Duodenal mucosa (tissue), 2 donors: ENCODE results near the gene MAP4K4.

Experiments
- H3K27ac ChIP-seq: one replicate; pipeline ENCODE4 v1.7.0; 2013; ENCODE audit warnings: low read depth, low read length
- H3K27me3 ChIP-seq, 2 donors: one replicate each; pipeline ENCODE4 v1.7.0; 2013; ENCODE audit warnings: low read length in 2 of 2, control low read depth in 1 of 2; ENCODE audit not compliant: insufficient read depth in 2 of 2, control insufficient read depth in 1 of 2
- H3K36me3 ChIP-seq, 2 donors: one replicate each; pipeline ENCODE4 v1.7.0; 2013; ENCODE audit warnings: low read length in 2 of 2, control low read depth in 1 of 2; ENCODE audit not compliant: insufficient read depth in 2 of 2, control insufficient read depth in 1 of 2
- H3K4me1 ChIP-seq, 2 donors: one replicate each; pipeline ENCODE4 v1.7.0; 2013; ENCODE audit warnings: low read length in 2 of 2, control low read depth in 1 of 2; ENCODE audit not compliant: insufficient read depth in 2 of 2, control insufficient read depth in 1 of 2
- H3K4me3 ChIP-seq, 2 donors: one replicate each; pipeline ENCODE4 v1.7.0; 2013; ENCODE audit warnings: low read length in 2 of 2, low read depth in 1 of 2
- H3K9ac ChIP-seq, 2 donors: one replicate each; pipeline ENCODE4 v1.7.0; 2013; ENCODE audit warnings: low read length in 2 of 2, low read depth in 1 of 2
- H3K9me3 ChIP-seq, 2 donors: one replicate each; pipeline ENCODE4 v1.7.0; 2013; ENCODE audit warnings: low read length in 2 of 2, control low read depth in 1 of 2; ENCODE audit not compliant: control insufficient read depth in 1 of 2

Gene MAP4K4

DNA sequence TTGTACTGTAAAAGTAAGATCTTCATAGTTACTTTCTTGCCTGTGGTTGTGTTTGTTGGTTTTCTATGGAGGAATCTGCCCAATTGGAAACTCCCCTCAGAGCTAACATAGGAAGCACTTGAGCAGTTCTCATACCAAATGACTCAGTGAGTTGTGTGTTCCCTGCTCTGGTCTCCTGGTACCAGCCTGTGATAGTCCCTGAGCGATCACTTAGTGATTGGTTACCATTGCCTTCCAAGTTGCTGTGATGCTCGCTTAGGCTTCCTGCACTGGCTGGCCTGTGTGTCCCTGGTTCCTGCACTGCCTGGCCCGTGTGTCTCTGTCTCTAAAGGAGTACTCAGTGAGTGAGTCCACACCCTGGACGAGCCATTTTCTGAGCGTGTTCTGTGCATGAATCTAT, 133.0 kb downstream of the MAP4K4 start:
- H3K4me1 ChIP-seq: no peaks in the 10 kb centered on the region
- no peak overlapping the region for H3K27ac ChIP-seq
- H3K9me3 ChIP-seq: no peaks in the 10 kb centered on the region
- H3K36me3 ChIP-seq: peaks cover 9 to 26% of the 10 kb centered on the region in 2 donors
- H3K9ac ChIP-seq: no peak overlapping the region
- no peak overlapping the region for H3K4me3 ChIP-seq
- no peaks in the 10 kb centered on the region for H3K27me3 ChIP-seq

DNA sequence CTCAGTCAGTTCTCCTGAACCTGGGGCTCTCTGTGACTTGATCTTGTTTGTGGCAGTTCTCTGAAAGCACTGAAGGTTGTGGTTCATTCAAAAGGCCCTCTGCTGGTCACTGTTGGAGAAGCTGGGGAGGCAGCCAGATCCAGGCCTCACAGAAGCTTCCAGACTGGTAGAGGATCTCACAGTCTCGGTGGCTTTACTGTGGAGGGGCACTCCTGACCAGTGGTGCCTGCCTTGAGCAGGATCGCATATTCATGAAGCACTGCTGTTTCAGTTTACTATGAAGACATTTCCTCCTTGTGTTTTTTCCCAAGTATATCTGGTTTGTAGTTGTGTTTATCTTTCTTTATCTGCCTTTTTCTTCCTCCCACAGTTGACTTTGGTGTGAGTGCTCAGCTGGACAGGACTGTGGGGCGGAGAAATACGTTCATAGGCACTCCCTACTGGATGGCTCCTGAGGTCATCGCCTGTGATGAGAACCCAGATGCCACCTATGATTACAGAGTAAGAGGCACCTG, 133.9 kb downstream of the MAP4K4 start:
- Histone ChIP-seq H3K9me3 (no peaks in the 10 kb centered on the region), H3K4me1 (no peaks in the 10 kb centered on the region), H3K27ac (no peak overlapping the region), H3K4me3 (no peak overlapping the region), H3K36me3 (peaks cover 15 to 23% of the 10 kb centered on the region in 2 donors), H3K27me3 (no peaks in the 10 kb centered on the region), H3K9ac (no peak overlapping the region)

DNA sequence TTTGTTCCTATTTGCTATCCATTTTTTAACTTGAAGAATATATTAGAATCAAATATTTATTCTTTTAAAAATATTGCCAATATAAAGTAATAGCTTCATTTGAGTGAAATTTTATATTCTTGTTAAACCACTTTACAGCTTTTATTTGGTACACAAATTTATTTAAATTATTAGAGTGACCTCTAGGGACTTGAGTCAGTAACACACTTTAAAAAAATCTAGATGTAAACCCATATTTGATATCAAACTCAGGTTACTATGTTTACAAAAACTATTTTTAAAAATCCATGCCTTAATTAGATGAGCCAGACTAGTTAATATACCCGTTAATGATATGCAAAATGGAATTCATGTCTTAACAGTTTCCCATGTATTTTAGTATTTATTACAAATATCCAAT, 134.6 kb downstream of the MAP4K4 start:
- no peaks in the 10 kb centered on the region for H3K27me3 ChIP-seq
- H3K9me3 ChIP-seq: no peaks in the 10 kb centered on the region
- H3K4me3 ChIP-seq: no peak overlapping the region
- no peaks in the 10 kb centered on the region for H3K4me1 ChIP-seq
- H3K36me3 ChIP-seq: peaks cover 17 to 19% of the 10 kb centered on the region in 2 donors
- H3K9ac ChIP-seq: no peak overlapping the region
- H3K27ac ChIP-seq: no peak overlapping the region

DNA sequence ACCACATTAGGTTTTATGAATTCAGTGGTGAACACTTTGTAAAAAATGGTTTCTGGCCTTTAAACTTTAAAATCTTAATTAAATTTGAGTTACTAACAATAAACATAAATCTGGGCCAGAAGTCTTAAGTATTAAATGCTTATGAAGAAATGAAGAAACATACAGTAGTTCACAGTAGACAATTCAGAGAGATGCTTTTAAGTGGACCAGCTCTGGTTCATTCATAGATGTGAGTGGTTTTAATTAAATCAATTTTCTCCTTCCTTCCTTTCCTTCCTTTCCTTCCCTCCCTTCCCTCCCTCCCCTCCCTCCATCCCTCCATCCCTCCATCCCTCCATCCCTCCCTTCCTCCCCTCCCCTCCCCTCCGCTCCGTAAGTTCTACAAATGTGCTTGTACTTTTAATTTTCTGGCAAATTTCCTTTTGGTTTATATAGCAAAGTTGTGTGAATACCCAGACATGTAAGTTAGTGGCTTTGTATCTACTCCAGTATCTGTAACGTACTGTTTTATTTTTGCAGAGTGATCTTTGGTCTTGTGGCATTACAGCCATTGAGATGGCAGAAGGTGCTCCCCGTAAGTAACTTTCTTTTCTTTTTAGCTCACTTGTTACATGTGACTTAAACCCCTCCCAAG, 136.5 kb downstream of the MAP4K4 start:
- Histone ChIP-seq H3K4me1 (no peaks in the 10 kb centered on the region), H3K27me3 (no peaks in the 10 kb centered on the region), H3K4me3 (no peak overlapping the region), H3K36me3 (peaks cover 17 to 20% of the 10 kb centered on the region in 2 donors), H3K9ac (no peak overlapping the region), H3K9me3 (no peaks in the 10 kb centered on the region), H3K27ac (no peak overlapping the region)

DNA sequence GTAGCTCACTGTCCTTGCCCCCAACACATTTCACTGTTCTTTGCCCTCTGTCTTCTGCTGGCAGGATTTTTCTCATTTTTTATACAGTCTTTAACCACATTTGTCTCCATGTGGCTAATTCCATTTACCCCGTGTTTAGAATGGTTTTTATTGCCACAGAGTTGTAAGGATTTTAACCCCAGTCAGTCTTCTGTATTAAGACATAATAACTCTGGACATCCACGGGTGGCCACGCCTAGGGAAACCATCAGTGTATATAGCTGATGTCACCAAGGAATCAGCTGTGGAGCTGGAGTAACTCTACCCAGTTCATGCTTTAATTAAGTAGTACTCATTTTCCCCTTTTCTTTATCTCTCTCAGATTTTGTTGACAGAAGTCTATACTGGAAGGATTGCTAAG, 139.8 kb downstream of the MAP4K4 start:
- Histone ChIP-seq H3K27me3 (no peaks in the 10 kb centered on the region), H3K9me3 (no peaks in the 10 kb centered on the region), H3K4me3 (no peak overlapping the region), H3K36me3 (peaks cover 23 to 29% of the 10 kb centered on the region in 2 donors), H3K27ac (no peak overlapping the region), H3K9ac (no peak overlapping the region), H3K4me1 (no peaks in the 10 kb centered on the region)

DNA sequence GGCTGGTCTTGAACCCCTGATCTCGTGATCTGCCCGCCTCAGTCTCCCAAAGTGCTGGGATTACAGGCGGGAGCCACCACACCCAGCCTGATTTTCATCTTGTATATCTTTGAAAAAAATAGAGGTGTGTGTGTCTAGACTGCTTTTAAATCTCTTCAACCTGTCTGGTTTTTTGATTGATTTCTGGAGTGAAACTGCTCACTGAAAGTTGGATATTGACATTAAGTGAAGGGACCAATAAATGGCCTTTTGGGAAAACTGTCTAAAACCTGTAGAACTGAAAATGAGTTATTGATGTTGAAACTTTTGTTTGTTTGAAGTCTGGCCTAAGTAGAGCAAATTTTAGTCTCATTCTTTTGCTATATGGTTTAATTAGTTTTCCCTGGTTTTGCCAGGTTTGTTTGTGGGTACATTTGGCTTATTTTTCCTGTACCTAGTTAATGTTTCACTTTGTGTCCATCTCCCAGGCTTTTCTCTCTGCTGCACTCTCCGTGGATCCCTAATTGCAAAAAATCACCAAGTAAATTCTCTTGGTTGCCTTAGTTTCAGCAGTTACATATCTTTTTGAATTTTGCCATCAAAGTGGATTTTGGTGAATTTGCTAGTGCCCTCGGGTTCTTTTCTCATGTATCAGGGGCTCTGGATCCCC, 144.3 kb downstream of the MAP4K4 start:
- H3K9ac ChIP-seq: no peak overlapping the region
- peaks cover 28 to 46% of the 10 kb centered on the region in 2 donors for H3K36me3 ChIP-seq
- H3K4me1 ChIP-seq: no peaks in the 10 kb centered on the region
- H3K27me3 ChIP-seq: no peaks in the 10 kb centered on the region
- no peaks in the 10 kb centered on the region for H3K9me3 ChIP-seq
- no peak overlapping the region for H3K4me3 ChIP-seq
- H3K27ac ChIP-seq: no peak overlapping the region

DNA sequence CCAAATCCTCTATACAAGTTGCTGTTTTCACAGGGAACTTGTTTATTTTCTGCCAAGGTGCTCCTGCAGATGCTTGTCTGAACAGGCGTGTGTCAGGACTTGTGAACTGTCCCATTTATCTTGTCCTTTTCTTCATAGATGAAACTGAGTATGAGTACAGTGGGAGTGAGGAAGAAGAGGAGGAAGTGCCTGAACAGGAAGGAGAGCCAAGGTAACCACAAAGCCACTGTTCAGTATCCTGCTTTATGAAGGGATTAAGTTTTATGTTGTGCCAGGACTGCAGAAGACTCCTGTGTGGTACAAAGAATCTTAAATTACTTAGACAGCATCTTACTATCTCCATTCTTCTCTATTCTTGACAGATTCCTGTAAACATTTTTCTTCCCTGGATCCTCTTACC, 145.0 kb downstream of the MAP4K4 start:
- Histone ChIP-seq H3K9me3 (no peaks in the 10 kb centered on the region), H3K36me3 (peaks cover 23 to 46% of the 10 kb centered on the region in 2 donors), H3K27ac (no peak overlapping the region), H3K4me1 (no peaks in the 10 kb centered on the region), H3K27me3 (no peaks in the 10 kb centered on the region), H3K4me3 (no peak overlapping the region), H3K9ac (no peak overlapping the region)

DNA sequence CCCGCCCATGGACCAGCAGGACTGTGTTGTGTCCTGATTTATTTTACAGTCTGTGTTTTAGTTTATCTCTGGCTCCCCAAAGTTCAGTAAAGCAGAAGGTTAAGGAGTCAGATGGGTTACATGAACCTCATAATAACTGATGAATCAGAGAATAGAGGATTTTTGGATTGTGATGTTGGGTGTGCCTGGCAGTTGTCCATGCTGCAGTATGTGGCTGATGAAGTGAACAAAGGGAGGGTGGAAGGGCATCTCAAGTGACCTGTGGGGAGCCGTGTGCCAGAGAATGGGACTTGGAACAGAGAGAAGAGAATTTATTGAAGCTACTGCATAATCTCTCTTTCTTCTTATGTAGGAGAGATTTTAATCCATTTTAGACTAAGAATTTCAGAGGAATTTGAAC, 145.5 kb downstream of the MAP4K4 start:
- Histone ChIP-seq H3K9me3 (no peaks in the 10 kb centered on the region), H3K27me3 (no peaks in the 10 kb centered on the region), H3K4me1 (no peaks in the 10 kb centered on the region), H3K9ac (no peak overlapping the region), H3K4me3 (no peak overlapping the region), H3K36me3 (peaks cover 23 to 46% of the 10 kb centered on the region in 2 donors), H3K27ac (no peak overlapping the region)

DNA sequence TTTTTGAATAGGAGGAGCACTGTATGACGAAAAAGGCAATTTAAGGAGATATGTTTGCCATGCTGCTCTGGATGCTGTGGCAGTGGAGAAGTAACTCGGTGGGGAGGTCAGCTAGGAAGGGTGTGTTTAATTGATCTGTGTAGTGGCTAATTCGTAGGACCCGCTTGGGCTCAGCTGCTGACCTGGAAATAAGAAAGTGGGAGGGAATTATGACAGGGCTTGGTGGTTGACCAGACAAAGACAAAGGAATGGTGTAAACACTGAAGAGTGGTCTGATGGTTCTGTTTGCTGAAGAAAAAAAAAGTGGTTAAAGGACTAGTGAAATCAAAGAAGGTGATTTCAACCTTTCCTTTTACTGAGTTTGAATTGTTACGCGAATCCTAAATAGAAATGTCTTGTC, 146.0 kb downstream of the MAP4K4 start:
- H3K4me1 ChIP-seq: no peaks in the 10 kb centered on the region
- H3K27me3 ChIP-seq: no peaks in the 10 kb centered on the region
- no peak overlapping the region for H3K4me3 ChIP-seq
- H3K9me3 ChIP-seq: no peaks in the 10 kb centered on the region
- no peak overlapping the region for H3K9ac ChIP-seq
- peaks cover 23 to 46% of the 10 kb centered on the region in 2 donors for H3K36me3 ChIP-seq
- H3K27ac ChIP-seq: no peak overlapping the region

DNA sequence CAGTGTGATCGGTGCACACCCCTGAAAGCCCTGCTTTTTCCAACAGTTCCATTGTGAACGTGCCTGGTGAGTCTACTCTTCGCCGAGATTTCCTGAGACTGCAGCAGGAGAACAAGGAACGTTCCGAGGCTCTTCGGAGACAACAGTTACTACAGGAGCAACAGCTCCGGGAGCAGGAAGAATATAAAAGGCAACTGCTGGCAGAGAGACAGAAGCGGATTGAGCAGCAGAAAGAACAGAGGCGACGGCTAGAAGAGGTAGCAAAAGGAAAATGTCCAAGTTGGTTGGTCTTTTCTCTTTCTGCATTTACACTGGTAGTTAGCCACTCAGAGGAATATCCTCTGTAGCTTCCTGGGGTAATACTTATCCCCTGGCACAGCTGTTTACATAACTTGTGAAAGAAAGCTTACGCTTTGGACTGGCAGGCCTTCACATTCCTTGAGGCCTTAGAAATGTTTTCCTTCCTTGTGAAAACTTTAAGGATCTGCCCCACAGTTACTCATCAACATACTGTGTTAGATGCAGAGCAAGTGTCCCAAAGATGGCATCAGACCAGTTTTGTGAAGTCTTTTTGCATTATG, 146.6 kb downstream of the MAP4K4 start:
- H3K4me1 ChIP-seq: no peaks in the 10 kb centered on the region
- no peaks in the 10 kb centered on the region for H3K9me3 ChIP-seq
- no peak overlapping the region for H3K27ac ChIP-seq
- H3K4me3 ChIP-seq: no peak overlapping the region
- peaks cover 23 to 42% of the 10 kb centered on the region in 2 donors for H3K36me3 ChIP-seq
- no peak overlapping the region for H3K9ac ChIP-seq
- no peaks in the 10 kb centered on the region for H3K27me3 ChIP-seq
